CD4-positive, alpha-beta T cell treated with Interleukin-21 for 1 hour (primary cell): Measurements from ENCODE around the gene MET.
"Not testable (repeated sequence)": the region's sequence is repeated elsewhere in the genome, so short reads cannot be mapped to it uniquely, and the experiment has no call there.

Experiments used
- DNase-seq: peaks from one replicate; pipeline ENCODE4 v3.0.0-alpha.2; 2020

MET gene

DNA sequence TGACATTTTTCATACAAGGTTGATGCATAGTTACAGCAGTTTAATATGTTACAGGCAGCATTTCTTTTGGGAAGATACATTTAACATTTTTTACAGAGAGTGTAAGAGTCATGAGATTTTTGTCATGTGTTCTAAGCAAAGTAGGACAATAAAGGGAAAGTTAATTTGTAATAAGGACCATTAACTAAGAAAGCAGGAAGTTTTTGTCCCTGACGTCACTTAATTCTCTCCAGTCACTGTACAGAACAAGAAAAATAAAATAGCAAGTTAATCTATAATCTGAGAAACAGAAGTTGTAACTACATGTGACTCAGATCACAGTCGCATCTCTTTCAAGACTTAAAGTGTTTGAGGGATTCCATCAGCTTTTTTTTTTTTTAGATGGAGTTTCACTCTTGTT lies 140.9 kb downstream of the MET start:
- DNase-seq: no peak

GRCh38 chr7:116813371-116813770 lies 141.4 kb downstream of the MET start:
- DNase-seq: not testable (repeated sequence)

- DNase-seq: no peak
Measured at GRCh38 chr7:116815041-116815440, 143.0 kb downstream of the MET start.

- DNase-seq: no peak
Measured at GRCh38 chr7:116820149-116820548, 148.2 kb downstream of the MET start.

DNA sequence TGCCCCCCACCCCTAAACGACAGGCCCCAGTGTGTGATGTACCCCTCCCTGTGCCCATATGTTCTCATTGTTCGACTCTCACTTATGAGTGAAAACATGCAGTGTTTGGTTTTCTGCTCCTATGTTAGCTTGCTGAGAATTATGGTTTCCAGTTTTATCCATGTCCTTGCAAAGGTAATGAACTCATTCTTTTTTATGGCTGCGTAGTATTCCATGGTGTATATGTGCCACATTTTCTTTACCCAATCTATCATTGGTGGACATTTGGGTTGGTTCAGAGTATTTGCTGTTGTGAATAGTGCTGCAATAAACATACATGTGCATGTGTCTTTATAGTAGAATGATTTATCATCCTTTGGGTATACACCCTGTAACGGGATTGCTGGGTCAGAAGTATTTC lies 149.7 kb downstream of the MET start:
- DNase-seq: not testable (repeated sequence)

GRCh38 chr7:116824449-116824848 lies 152.5 kb downstream of the MET start:
- no peak for DNase-seq

- no peak for DNase-seq
Measured at GRCh38 chr7:116828281-116828680, 156.3 kb downstream of the MET start.

DNA sequence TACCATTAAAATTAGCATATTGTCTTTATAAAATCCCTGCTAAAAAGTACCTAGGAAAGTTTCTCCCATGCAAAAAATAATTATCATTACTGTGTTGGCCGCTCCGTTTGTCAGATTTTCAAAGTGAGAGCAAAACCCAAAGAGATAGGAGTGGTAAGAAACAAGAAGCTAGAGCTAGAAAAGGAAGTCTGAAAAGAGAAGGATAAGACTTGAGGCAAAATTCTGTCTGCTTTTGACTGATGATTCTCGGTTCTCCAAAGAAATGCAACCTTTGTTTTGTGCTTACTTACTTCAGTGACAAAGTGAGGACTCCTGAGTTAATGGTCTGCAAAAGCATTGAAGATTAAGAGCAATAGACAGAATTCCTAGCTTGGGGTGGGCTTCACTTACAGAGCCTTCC lies 157.0 kb downstream of the MET start:
- no peak for DNase-seq

- no peak for DNase-seq
Measured at GRCh38 chr7:116829493-116829892, 157.5 kb downstream of the MET start.

GRCh38 chr7:116832692-116833091 lies 160.7 kb downstream of the MET start:
- no peak for DNase-seq

GRCh38 chr7:116834815-116835504 lies 163.0 kb downstream of the MET start:
- no peak for DNase-seq

DNA sequence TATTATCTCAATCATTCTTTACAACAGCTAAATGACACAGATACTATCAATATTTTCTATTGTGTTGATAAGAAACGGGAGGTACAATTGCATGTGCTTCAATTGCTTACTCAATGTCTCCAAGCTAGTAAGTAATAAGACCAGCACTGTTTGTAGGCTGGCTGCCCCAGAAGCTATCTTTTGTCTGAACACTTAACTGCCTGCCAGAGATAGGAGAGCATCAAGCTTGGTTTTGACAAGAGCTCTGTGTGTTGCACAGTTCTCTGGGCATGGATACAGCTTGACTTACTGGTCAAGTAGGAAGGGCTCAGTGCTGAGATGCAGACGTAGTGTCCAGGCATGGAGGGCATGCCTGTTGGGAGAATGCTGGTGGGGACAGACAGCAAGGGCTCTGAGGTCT lies 164.1 kb downstream of the MET start:
- no peak for DNase-seq

DNA sequence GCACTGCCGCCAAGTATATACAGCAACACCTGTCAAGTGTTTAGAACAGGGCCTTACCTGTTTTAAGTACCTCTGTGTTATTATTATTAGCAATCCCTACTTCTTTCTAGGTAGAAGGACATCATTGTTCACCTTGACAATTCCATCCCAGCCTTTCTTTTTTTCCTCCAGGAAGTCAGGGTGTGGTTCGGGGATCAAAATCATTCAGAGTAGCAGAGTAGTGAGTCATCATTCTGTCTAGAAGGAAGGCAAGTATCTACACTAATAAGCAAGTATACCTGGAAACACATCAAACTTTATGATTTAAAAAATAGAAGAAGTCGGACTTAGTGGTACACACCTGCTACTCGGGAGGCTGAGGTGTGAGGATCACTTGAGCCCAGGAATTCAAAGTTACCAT lies 164.9 kb downstream of the MET start:
- no peak for DNase-seq

DNA sequence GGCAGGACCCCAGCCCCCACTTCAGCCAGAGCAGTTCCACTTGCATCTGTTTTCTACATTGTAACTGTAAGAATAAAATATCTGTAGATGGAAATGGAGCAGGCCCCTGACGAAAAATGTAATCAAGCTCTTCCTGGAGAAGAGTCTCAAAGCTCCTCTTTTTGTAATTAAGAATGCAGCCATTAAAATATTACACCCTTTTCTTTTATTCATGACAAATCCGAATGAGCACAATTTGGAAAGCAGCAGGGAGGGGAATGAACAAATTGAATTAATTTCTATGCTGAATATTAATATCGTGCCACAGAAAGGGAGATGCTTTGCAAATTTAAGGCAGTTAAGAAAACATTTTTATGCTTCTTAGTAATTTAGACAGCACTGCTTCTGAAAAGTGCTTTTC lies 165.6 kb downstream of the MET start:
- DNase-seq: no peak

DNA sequence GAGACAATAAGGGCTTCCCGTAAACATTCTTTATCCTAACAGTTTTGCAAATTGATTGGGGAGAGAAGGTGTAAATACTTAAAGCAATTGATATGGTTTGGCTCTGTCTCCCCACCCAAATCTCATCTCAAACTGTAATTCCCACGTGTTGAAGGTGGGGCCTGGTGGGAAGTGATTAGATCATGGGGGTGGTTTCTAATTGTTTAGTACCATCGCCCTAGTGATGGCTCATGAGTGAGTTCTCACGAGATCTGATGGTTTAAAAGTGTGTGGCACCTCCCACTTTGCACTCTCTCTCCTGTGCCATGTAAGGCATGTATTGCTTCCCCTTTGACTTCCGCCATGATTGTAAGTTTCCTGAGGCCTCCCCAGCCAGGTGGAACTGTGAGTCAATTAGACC lies 168.3 kb downstream of the MET start:
- no peak for DNase-seq

DNA sequence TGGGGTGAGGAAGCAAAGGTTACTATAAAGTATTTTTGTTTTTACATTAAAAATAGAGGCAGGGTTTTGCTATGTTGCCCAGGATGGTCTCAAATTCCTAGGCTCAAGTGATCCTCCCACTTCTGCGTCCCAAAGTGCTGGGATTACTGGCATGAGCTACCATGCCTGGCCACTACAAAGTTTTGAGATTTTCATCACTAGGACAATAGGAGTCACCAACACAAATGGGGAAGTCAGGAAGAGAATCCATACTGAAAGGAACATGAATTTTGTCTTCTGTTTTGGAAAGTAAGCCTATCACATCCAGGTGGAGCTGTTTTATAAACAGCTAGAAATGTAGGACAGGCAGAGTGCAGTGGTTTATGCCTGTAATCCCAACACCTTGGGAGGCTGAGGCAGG lies 170.4 kb downstream of the MET start:
- no peak for DNase-seq

- DNase-seq: no peak
Measured at GRCh38 chr7:116843378-116843777, 171.4 kb downstream of the MET start.
